Esophagus squamous epithelium (tissue), 4 donors: ENCODE data around the gene HOXA7.

Source experiments
- CTCF ChIP-seq, 6 experiments: fragments of 450-650 bp in 4 of 6; fragments of 200-600 bp in 2 of 6; sonication (generic) in 2 of 6; IDR thresholded peaks; one replicate each; pipeline ENCODE4 v1.5.1; 2016 to 2019; ENCODE audit warnings: antibody characterized with exemption in 6 of 6, mild to moderate bottlenecking in 4 of 6, moderate library complexity in 4 of 6
- POLR2A ChIP-seq, 4 donors: fragments of 450-650 bp; IDR thresholded peaks; one replicate each; pipeline ENCODE4 v1.6.1; 2017; ENCODE audit warnings: antibody characterized with exemption in 4 of 4, mild to moderate bottlenecking in 4 of 4, moderate library complexity in 3 of 4

DNA sequence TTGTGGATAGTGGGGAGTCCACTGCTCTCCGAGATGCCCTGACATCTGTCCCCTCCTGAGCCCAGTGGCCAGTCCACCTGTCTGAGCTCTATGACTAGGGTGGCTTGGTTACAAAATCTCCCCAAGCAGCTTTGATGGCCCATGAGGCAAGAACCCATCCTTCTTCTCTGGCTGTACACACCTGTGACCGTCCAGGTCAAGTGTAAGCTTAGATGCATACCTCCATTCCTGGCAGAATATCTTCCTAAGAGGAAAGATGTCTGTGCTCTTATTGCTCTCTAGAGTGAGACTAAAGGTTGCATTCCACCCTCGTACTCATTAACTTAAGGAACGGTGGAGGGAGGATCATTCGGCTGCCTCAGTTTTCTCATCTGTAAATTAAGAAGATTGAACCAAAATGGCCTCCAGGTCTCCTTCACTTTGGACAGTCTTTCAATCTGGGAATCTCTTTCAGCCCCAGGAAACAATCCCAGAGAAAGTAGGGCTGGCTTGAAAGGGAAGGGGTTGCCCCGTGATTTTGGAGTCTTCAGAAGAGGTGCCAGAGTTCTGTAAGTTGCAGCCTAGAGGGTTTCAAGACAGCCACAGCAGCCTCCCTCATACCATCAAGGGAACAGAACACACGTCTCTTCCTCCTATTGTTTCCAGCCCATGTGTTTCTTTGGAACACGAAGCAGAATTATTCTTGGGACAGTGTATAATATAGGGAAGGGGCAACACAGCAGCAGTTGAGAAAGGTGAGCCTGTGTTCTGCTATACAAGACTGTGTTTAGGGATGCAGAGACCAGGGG, 31.4 kb downstream of the HOXA7 start:
- TF ChIP-seq CTCF (IDR thresholded peaks at IDR 0.05) (no peak), POLR2A (IDR thresholded peaks at IDR 0.05) (no peak)
